GM20000 (cell line): ENCODE measurements around the gene FEN1.

Experiments used
- DNase-seq: peaks from one replicate; pipeline ENCODE4 v3.0.0; 2012; ENCODE audit warnings: low spot score
- TF ChIP-seq, protein P1 (sequence below): IDR thresholded peaks from 2 replicates; pipeline ENCODE4 v1.5.1; 2012; ENCODE audit warnings: mild to moderate bottlenecking, control low read depth; ENCODE audit errors: extremely low read depth, missing control alignments

FEN1 gene

GRCh38 chr11:61793083-61793828, 545 bp downstream of the FEN1 start:
- TF ChIP-seq, protein P1, sequence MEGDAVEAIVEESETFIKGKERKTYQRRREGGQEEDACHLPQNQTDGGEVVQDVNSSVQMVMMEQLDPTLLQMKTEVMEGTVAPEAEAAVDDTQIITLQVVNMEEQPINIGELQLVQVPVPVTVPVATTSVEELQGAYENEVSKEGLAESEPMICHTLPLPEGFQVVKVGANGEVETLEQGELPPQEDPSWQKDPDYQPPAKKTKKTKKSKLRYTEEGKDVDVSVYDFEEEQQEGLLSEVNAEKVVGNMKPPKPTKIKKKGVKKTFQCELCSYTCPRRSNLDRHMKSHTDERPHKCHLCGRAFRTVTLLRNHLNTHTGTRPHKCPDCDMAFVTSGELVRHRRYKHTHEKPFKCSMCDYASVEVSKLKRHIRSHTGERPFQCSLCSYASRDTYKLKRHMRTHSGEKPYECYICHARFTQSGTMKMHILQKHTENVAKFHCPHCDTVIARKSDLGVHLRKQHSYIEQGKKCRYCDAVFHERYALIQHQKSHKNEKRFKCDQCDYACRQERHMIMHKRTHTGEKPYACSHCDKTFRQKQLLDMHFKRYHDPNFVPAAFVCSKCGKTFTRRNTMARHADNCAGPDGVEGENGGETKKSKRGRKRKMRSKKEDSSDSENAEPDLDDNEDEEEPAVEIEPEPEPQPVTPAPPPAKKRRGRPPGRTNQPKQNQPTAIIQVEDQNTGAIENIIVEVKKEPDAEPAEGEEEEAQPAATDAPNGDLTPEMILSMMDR: no peak
- no peak for DNase-seq

- TF ChIP-seq, protein P1: no peak
- DNase-seq: no peak
Measured at GRCh38 chr11:61793829-61794204, 1.1 kb downstream of the FEN1 start.

GRCh38 chr11:61794579-61794978, 1.9 kb downstream of the FEN1 start:
- TF ChIP-seq, protein P1: no peak

DNA sequence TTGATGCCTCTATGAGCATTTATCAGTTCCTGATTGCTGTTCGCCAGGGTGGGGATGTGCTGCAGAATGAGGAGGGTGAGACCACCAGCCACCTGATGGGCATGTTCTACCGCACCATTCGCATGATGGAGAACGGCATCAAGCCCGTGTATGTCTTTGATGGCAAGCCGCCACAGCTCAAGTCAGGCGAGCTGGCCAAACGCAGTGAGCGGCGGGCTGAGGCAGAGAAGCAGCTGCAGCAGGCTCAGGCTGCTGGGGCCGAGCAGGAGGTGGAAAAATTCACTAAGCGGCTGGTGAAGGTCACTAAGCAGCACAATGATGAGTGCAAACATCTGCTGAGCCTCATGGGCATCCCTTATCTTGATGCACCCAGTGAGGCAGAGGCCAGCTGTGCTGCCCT, 2.7 kb downstream of the FEN1 start:
- DNase-seq: no peak
- TF ChIP-seq, protein P1: no peak

More at GRCh38 chr11:61794579-61794978, 1.9 kb downstream of the FEN1 start:
- no peak for DNase-seq

- TF ChIP-seq, protein P1: no peak
- no peak for DNase-seq
Measured at GRCh38 chr11:61795876-61796526, 3.3 kb downstream of the FEN1 start.

GRCh38 chr11:61797263-61797944, 4.7 kb downstream of the FEN1 start:
- DNase-seq: peak; percentile 69

More at GRCh38 chr11:61797263-61797944, 4.7 kb downstream of the FEN1 start:
- TF ChIP-seq, protein P1: peak; percentile 73
